Neural progenitor cell (in vitro differentiated cells): ENCODE measurements around the gene SELENOM. TPM values are rescaled to one million over a fixed set of nuclear protein-coding genes. Genes with fewer than 3 reads are reported as not detected.

Source experiments
- DNase-seq: peaks from one replicate; pipeline ENCODE4 v3.0.0-alpha.2; 2016; ENCODE audit warnings: low spot score
- H2AFZ ChIP-seq: fragments of 200-600 bp; sonication (generic); replicated peaks from 2 replicates; pipeline ENCODE4 v1.6.1; 2016; ENCODE audit warnings: antibody characterized with exemption
- H3F3A ChIP-seq: fragments of 200-600 bp; sonication (generic); 2 replicates; pipeline ENCODE4 v1.6.1; 2016; ENCODE audit warnings: antibody characterized with exemption, low read depth
- H3K27ac ChIP-seq: fragments of 200-600 bp; sonication (generic); 2 replicates; pipeline ENCODE4 v1.5.1; 2016; ENCODE audit warnings: mild to moderate bottlenecking
- H3K27me3 ChIP-seq: fragments of 200-600 bp; sonication (generic); 2 replicates; pipeline ENCODE4 v1.6.1; 2016; ENCODE audit warnings: mild to moderate bottlenecking, moderate library complexity
- H3K36me3 ChIP-seq: fragments of 200-600 bp; sonication (generic); 2 replicates; pipeline ENCODE4 v1.5.1; 2016
- H3K4me1 ChIP-seq: fragments of 200-600 bp; sonication (generic); 2 replicates; pipeline ENCODE4 v1.6.1; 2016; ENCODE audit warnings: mixed run types
- H3K4me2 ChIP-seq: fragments of 200-600 bp; sonication (generic); 2 replicates; pipeline ENCODE4 v1.6.1; 2016
- H3K4me3 ChIP-seq: fragments of 200-600 bp; sonication (generic); 2 replicates; pipeline ENCODE4 v1.5.1; 2016
- H3K79me2 ChIP-seq: fragments of 200-600 bp; sonication (generic); 2 replicates; pipeline ENCODE4 v1.6.1; 2016; ENCODE audit warnings: low read depth
- H3K9ac ChIP-seq: fragments of 200-600 bp; sonication (generic); 2 replicates; pipeline ENCODE4 v1.6.1; 2016
- H3K9me3 ChIP-seq: fragments of 200-600 bp; sonication (generic); 2 replicates; pipeline ENCODE4 v1.5.1; 2016; ENCODE audit warnings: low read depth
- H4K20me1 ChIP-seq: fragments of 200-600 bp; sonication (generic); 2 replicates; pipeline ENCODE4 v1.6.1; 2016; ENCODE audit warnings: low read depth
- H3K27ac Mint-ChIP-seq: 3 replicates; pipeline ENCODE4 v1.8.0; 2021; ENCODE audit warnings: mixed read lengths
- H3K27me3 Mint-ChIP-seq: 2 replicates; pipeline ENCODE4 v1.8.0; 2022; ENCODE audit warnings: low read depth, mild to moderate bottlenecking, inconsistent platforms, moderate library complexity, mixed read lengths; ENCODE audit not compliant: insufficient read depth
- H3K36me3 Mint-ChIP-seq: 3 replicates; pipeline ENCODE4 v1.8.0; 2021; ENCODE audit warnings: mixed read lengths
- H3K4me1 Mint-ChIP-seq: 3 replicates; pipeline ENCODE4 v1.8.0; 2021; ENCODE audit warnings: mixed read lengths
- H3K4me3 Mint-ChIP-seq: 3 replicates; pipeline ENCODE4 v1.8.0; 2021; ENCODE audit warnings: mild to moderate bottlenecking, moderate library complexity, mixed read lengths
- H3K9me3 Mint-ChIP-seq: 3 replicates; pipeline ENCODE4 v1.8.0; 2020; ENCODE audit warnings: mixed read lengths
- CTCF ChIP-seq: fragments of 200-600 bp; sonication (generic); IDR thresholded peaks from 2 replicates; pipeline ENCODE4 v1.5.1; 2017; ENCODE audit warnings: antibody characterized with exemption, mild to moderate bottlenecking
- EZH2 ChIP-seq: fragments of 200-600 bp; sonication (generic); IDR thresholded peaks from 2 replicates; pipeline ENCODE4 v1.6.1; 2017; ENCODE audit warnings: antibody characterized with exemption, mild to moderate bottlenecking, moderate library complexity
- EZH2phosphoT487 ChIP-seq: fragments of 200-600 bp; sonication (generic); IDR thresholded peaks from 2 replicates; pipeline ENCODE4 v1.6.1; 2017; ENCODE audit warnings: antibody characterized with exemption
- total RNA-seq: library from RNA; depleted of rRNA; stranded (reverse); fragments of >200 nt; gene quantifications from 2 replicates; pipeline ENCODE4 v1.2.3, GENCODE V29; 2015; ENCODE audit warnings: low replicate concordance

The SELENOM gene
- total RNA-seq, 1 donor from 2014 or later = 7.4 TPM

GRCh38 chr22:31083923-31084810 lies 23.2 kb downstream of the SELENOM start:
- H3K9ac ChIP-seq = no peak overlapping the region
- Mint-ChIP-seq H3K36me3 (peaks cover 2% of the 10 kb centered on the region), H3K4me3 (peak overlapping the region; percentile 78), H3K4me1 (peaks cover 26% of the 10 kb centered on the region), H3K9me3 (no peaks in the 10 kb centered on the region), H3K27ac (no peak overlapping the region), H3K27me3 (peaks cover 12% of the 10 kb centered on the region)
- H3K36me3 ChIP-seq = no peaks in the 10 kb centered on the region
- H2AFZ ChIP-seq = peak overlapping the region; percentile 86
- peak overlapping the region; percentile 89 for H3K4me2 ChIP-seq
- H3K9me3 ChIP-seq = no peaks in the 10 kb centered on the region
- peaks cover 4% of the 10 kb centered on the region for H3K4me1 ChIP-seq
- H3K27me3 ChIP-seq = no peaks in the 10 kb centered on the region
- peak overlapping the region; percentile 64 for H3K4me3 ChIP-seq
- H3K79me2 ChIP-seq = peaks cover 9% of the 10 kb centered on the region
- H4K20me1 ChIP-seq = peaks cover 2% of the 10 kb centered on the region
- TF ChIP-seq EZH2 (no peak), EZH2phosphoT487 (no peak), CTCF (no peak)
- H3K27ac ChIP-seq = no peak overlapping the region
- DNase-seq = no peak
- peaks cover 11% of the 10 kb centered on the region for H3F3A ChIP-seq

- H3K79me2 ChIP-seq = peaks cover 9% of the 10 kb centered on the region
- peaks cover 4% of the 10 kb centered on the region for H3K4me1 ChIP-seq
- H4K20me1 ChIP-seq = peaks cover 2% of the 10 kb centered on the region
- Mint-ChIP-seq H3K27ac (no peak overlapping the region), H3K4me1 (peaks cover 24% of the 10 kb centered on the region), H3K4me3 (no peak overlapping the region), H3K9me3 (no peaks in the 10 kb centered on the region), H3K36me3 (peaks cover 2% of the 10 kb centered on the region), H3K27me3 (peaks cover 12% of the 10 kb centered on the region)
- H3F3A ChIP-seq = peaks cover 11% of the 10 kb centered on the region
- TF ChIP-seq CTCF = no peak
- no peak for TF ChIP-seq EZH2
- no peak for TF ChIP-seq EZH2phosphoT487
- H2AFZ ChIP-seq = no peak overlapping the region
- no peak overlapping the region for H3K27ac ChIP-seq
- peak overlapping the region; percentile 89 for H3K4me2 ChIP-seq
- H3K36me3 ChIP-seq = no peaks in the 10 kb centered on the region
- H3K4me3 ChIP-seq = no peak overlapping the region
- H3K9me3 ChIP-seq = no peaks in the 10 kb centered on the region
- no peak overlapping the region for H3K9ac ChIP-seq
- DNase-seq = no peak
- H3K27me3 ChIP-seq = no peaks in the 10 kb centered on the region
Measured at GRCh38 chr22:31083377-31083768, 24.0 kb downstream of the SELENOM start.

- peaks cover 24% of the 10 kb centered on the region for H3K4me1 Mint-ChIP-seq
- Histone ChIP-seq H3K79me2 (peaks cover 9% of the 10 kb centered on the region), H3F3A (peaks cover 11% of the 10 kb centered on the region), H3K27ac (no peak overlapping the region), H3K36me3 (no peaks in the 10 kb centered on the region), H4K20me1 (peaks cover 2% of the 10 kb centered on the region), H3K4me3 (no peak overlapping the region), H3K9me3 (no peaks in the 10 kb centered on the region), H3K4me2 (no peak overlapping the region), H3K9ac (no peak overlapping the region), H3K27me3 (no peaks in the 10 kb centered on the region), H2AFZ (no peak overlapping the region), H3K4me1 (peaks cover 4% of the 10 kb centered on the region)
- peak; percentile 45 for DNase-seq
- peaks cover 2% of the 10 kb centered on the region for H3K36me3 Mint-ChIP-seq
- H3K4me3 Mint-ChIP-seq = peak overlapping the region; percentile 92
- TF ChIP-seq CTCF (peak; percentile 47), EZH2 (no peak)
- peaks cover 12% of the 10 kb centered on the region for H3K27me3 Mint-ChIP-seq
- H3K27ac Mint-ChIP-seq = no peak overlapping the region
- H3K9me3 Mint-ChIP-seq = no peaks in the 10 kb centered on the region
Measured at GRCh38 chr22:31082606-31083376, 24.6 kb downstream of the SELENOM start.
